H1 (cell line): ENCODE measurements around the gene STXBP2. TPM values are rescaled to one million over a fixed set of nuclear protein-coding genes. Genes with fewer than 3 reads are reported as not detected.

Experiments
- CHD2 ChIP-seq: IDR thresholded peaks from 2 replicates; pipeline ENCODE4 v1.6.1; 2012; ENCODE audit warnings: low read length, improper control_type of control experiment
- JUND ChIP-seq: IDR thresholded peaks from 2 replicates; pipeline ENCODE4 v1.6.1; 2011; ENCODE audit warnings: mild to moderate bottlenecking, improper control_type of control experiment, low read length
- RBBP5 ChIP-seq: IDR thresholded peaks from 2 replicates; pipeline ENCODE4 v1.7.1; 2012; ENCODE audit warnings: low read depth, mild to moderate bottlenecking, inconsistent platforms, low read length, moderate library complexity, borderline replicate concordance
- SAP30 ChIP-seq: fragments of 300-600 bp; sonication (generic); IDR thresholded peaks from 2 replicates; pipeline ENCODE4 v1.7.1; 2012; ENCODE audit warnings: low read length, moderate library complexity, mild to moderate bottlenecking, inconsistent platforms; ENCODE audit not compliant: insufficient read depth, insufficient replicate concordance
- ZNF274 ChIP-seq: IDR thresholded peaks from 2 replicates; pipeline ENCODE4 v1.7.0; 2012; ENCODE audit warnings: low read length, borderline replicate concordance; ENCODE audit errors: extremely low read depth
- polyA plus RNA-seq, 7 experiments: library from polyadenylated mRNA; depleted of rRNA in 3 of 7; stranded (reverse) in 5 of 7; unstranded in 2 of 7; fragments of >200 nt in 5 of 7; fragments of 200-250 nt in 2 of 7; gene quantifications; 1 replicate in 5 of 7; 2 replicates in 1 of 7; 4 replicates in 1 of 7; pipeline versions ENCODE4 v1.2.1 to v1.2.3, GENCODE V29; 2011 to 2013; ENCODE audit warnings: missing spikeins in 2 of 7, mixed read lengths in 2 of 7
- total RNA-seq: library from RNA; stranded (reverse); fragmentation: NEBNext Ultra II Directional; extraction: Animal tissue kit (Norgen Biotek cat#: 25700); gene quantifications from 2 replicates; pipeline ENCODE4 v1.2.1, GENCODE V29; 2021
- TF ChIP-seq, protein P1 (sequence below): fragments of 300-600 bp; sonication (generic); IDR thresholded peaks from 2 replicates; pipeline ENCODE4 v1.7.1; 2012; ENCODE audit warnings: low read length, moderate library complexity, mild to moderate bottlenecking, inconsistent platforms; ENCODE audit not compliant: insufficient replicate concordance
- TF ChIP-seq, protein P2 (sequence below): IDR thresholded peaks from 2 replicates; pipeline ENCODE4 v1.6.1; 2011; ENCODE audit warnings: low read length, improper control_type of control experiment
- TF ChIP-seq, protein P3 (sequence below): IDR thresholded peaks from 2 replicates; pipeline ENCODE4 v1.6.1; 2011; ENCODE audit warnings: low read depth, mild to moderate bottlenecking, low read length; ENCODE audit not compliant: insufficient read depth

The STXBP2 gene
- total and polyA plus RNA-seq, 2 of the 8 experiments (the other 6 are each of a cell fraction or from before 2014, with no cell fraction given): 52.9 to 53.8 TPM

DNA sequence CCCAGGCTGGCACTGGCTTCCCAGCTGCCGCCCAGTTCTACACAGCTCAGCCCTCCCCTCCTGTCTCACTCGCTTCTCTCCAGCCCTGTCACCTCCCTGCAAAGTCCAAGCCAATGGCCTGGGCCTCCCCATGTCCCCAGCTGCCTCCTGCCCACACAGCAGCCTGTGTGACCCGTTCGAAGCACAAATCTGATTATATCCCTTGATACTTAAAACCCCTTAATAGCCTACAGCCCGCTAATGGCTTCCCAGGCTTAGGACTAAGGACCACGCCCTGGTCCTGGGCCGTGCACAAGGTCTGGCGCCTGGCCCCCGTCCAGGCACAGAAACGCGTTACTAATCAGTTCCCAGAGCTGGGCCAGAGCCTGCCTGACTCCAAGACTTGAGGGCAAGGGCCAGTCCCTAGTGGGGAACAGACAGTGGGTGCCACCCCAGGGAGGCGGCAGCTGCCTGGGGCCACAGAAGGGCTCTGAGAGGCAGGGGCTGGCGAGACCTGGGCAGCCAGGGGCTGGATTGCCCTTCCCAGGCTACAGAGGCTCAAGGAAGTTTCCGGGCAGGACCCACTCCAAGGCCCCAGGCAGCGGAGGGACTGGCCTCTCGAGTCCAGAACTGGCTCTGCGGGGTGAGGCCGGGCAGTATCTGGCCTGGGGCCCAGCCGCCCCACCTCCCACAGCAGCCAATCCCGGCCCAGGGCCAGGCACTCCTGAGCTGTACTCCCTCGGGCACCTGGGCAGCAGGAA lies 18.0 kb upstream of the STXBP2 start (continued):
- TF ChIP-seq, protein P1, sequence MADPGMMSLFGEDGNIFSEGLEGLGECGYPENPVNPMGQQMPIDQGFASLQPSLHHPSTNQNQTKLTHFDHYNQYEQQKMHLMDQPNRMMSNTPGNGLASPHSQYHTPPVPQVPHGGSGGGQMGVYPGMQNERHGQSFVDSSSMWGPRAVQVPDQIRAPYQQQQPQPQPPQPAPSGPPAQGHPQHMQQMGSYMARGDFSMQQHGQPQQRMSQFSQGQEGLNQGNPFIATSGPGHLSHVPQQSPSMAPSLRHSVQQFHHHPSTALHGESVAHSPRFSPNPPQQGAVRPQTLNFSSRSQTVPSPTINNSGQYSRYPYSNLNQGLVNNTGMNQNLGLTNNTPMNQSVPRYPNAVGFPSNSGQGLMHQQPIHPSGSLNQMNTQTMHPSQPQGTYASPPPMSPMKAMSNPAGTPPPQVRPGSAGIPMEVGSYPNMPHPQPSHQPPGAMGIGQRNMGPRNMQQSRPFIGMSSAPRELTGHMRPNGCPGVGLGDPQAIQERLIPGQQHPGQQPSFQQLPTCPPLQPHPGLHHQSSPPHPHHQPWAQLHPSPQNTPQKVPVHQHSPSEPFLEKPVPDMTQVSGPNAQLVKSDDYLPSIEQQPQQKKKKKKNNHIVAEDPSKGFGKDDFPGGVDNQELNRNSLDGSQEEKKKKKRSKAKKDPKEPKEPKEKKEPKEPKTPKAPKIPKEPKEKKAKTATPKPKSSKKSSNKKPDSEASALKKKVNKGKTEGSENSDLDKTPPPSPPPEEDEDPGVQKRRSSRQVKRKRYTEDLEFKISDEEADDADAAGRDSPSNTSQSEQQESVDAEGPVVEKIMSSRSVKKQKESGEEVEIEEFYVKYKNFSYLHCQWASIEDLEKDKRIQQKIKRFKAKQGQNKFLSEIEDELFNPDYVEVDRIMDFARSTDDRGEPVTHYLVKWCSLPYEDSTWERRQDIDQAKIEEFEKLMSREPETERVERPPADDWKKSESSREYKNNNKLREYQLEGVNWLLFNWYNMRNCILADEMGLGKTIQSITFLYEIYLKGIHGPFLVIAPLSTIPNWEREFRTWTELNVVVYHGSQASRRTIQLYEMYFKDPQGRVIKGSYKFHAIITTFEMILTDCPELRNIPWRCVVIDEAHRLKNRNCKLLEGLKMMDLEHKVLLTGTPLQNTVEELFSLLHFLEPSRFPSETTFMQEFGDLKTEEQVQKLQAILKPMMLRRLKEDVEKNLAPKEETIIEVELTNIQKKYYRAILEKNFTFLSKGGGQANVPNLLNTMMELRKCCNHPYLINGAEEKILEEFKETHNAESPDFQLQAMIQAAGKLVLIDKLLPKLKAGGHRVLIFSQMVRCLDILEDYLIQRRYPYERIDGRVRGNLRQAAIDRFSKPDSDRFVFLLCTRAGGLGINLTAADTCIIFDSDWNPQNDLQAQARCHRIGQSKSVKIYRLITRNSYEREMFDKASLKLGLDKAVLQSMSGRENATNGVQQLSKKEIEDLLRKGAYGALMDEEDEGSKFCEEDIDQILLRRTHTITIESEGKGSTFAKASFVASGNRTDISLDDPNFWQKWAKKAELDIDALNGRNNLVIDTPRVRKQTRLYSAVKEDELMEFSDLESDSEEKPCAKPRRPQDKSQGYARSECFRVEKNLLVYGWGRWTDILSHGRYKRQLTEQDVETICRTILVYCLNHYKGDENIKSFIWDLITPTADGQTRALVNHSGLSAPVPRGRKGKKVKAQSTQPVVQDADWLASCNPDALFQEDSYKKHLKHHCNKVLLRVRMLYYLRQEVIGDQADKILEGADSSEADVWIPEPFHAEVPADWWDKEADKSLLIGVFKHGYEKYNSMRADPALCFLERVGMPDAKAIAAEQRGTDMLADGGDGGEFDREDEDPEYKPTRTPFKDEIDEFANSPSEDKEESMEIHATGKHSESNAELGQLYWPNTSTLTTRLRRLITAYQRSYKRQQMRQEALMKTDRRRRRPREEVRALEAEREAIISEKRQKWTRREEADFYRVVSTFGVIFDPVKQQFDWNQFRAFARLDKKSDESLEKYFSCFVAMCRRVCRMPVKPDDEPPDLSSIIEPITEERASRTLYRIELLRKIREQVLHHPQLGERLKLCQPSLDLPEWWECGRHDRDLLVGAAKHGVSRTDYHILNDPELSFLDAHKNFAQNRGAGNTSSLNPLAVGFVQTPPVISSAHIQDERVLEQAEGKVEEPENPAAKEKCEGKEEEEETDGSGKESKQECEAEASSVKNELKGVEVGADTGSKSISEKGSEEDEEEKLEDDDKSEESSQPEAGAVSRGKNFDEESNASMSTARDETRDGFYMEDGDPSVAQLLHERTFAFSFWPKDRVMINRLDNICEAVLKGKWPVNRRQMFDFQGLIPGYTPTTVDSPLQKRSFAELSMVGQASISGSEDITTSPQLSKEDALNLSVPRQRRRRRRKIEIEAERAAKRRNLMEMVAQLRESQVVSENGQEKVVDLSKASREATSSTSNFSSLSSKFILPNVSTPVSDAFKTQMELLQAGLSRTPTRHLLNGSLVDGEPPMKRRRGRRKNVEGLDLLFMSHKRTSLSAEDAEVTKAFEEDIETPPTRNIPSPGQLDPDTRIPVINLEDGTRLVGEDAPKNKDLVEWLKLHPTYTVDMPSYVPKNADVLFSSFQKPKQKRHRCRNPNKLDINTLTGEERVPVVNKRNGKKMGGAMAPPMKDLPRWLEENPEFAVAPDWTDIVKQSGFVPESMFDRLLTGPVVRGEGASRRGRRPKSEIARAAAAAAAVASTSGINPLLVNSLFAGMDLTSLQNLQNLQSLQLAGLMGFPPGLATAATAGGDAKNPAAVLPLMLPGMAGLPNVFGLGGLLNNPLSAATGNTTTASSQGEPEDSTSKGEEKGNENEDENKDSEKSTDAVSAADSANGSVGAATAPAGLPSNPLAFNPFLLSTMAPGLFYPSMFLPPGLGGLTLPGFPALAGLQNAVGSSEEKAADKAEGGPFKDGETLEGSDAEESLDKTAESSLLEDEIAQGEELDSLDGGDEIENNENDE: no peak
- TF ChIP-seq RBBP5 (no peak), SAP30 (no peak), ZNF274 (no peak), JUND (no peak), CHD2 (no peak)
- TF ChIP-seq, protein P2, sequence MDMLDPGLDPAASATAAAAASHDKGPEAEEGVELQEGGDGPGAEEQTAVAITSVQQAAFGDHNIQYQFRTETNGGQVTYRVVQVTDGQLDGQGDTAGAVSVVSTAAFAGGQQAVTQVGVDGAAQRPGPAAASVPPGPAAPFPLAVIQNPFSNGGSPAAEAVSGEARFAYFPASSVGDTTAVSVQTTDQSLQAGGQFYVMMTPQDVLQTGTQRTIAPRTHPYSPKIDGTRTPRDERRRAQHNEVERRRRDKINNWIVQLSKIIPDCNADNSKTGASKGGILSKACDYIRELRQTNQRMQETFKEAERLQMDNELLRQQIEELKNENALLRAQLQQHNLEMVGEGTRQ: no peak
- TF ChIP-seq, protein P3, sequence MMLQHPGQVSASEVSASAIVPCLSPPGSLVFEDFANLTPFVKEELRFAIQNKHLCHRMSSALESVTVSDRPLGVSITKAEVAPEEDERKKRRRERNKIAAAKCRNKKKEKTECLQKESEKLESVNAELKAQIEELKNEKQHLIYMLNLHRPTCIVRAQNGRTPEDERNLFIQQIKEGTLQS: no peak
